HG03469 (cell line): ENCODE measurements around the gene SH3GLB2.
"Not testable (repeated sequence)": the region's sequence is repeated elsewhere in the genome, so short reads cannot be mapped to it uniquely, and the experiment has no call there.

Experiments
- ATAC-seq: cut with Tn5 transposase; IDR thresholded peaks from one replicate; pipeline ENCODE4 v1.9.1; 2021; ENCODE audit warnings: mild to moderate bottlenecking, moderate library complexity, moderate number of reproducible peaks; ENCODE audit not compliant: unreplicated experiment

The SH3GLB2 gene

GRCh38 chr9:129004173-129004572 lies 24.0 kb downstream of the SH3GLB2 start:
- not testable (repeated sequence) for ATAC-seq

GRCh38 chr9:129002992-129003391 lies 25.1 kb downstream of the SH3GLB2 start:
- ATAC-seq = no peak

- ATAC-seq = no peak
These were observed 26.4 kb downstream of the SH3GLB2 start for GRCh38 chr9:129001504-129002325.

- ATAC-seq = no peak
These were observed 28.4 kb downstream of the SH3GLB2 start for GRCh38 chr9:128999581-129000206.

- ATAC-seq = no peak
These were observed 29.7 kb downstream of the SH3GLB2 start for GRCh38 chr9:128998462-128998861.

DNA sequence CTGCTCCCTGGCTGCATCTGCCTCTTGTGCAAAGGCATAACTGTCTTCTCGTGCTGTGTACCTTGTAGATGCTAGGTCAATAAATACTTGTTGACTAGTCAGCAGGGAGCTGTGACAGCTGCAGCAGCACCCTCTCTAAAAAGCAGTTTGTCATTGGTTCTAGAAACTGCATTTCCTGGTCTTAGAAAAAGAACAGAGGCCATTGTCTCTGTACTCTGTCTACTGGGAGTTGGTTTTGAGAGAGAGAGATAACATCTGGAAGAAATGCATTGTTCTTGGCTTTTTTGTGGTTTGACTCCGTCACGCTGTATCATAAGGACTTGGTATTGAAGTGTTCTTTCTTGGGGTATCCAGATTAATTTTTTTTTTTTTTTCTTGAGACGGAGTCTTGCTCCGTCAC lies 32.3 kb downstream of the SH3GLB2 start:
- ATAC-seq = no peak

GRCh38 chr9:128992995-128993394 lies 35.1 kb downstream of the SH3GLB2 start:
- ATAC-seq = no peak

GRCh38 chr9:128987805-128988204 lies 40.3 kb downstream of the SH3GLB2 start:
- no peak for ATAC-seq

DNA sequence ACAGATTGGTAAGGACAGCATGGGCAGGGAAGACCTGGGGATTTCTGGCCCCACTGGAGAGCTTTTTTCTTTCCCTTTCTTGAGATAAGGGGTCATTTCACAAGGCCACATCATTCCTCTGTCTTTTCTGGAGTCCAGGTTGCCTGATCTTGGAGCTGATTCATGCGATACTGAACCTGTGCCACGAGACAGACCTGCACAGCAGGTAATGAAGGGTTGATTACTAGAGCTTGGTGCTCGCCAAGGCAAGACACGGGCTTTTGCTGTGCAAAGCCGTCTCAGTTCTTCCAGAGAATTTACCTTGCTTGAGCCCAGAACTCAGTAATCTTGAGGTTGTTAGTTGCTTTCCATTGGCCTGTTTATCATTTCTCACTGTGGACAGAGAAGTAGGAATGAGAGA lies 41.5 kb downstream of the SH3GLB2 start:
- no peak for ATAC-seq

- ATAC-seq = no peak
These were observed 44.6 kb downstream of the SH3GLB2 start for GRCh38 chr9:128983536-128983935.

GRCh38 chr9:128979111-128979510 lies 49.0 kb downstream of the SH3GLB2 start:
- ATAC-seq = no peak

DNA sequence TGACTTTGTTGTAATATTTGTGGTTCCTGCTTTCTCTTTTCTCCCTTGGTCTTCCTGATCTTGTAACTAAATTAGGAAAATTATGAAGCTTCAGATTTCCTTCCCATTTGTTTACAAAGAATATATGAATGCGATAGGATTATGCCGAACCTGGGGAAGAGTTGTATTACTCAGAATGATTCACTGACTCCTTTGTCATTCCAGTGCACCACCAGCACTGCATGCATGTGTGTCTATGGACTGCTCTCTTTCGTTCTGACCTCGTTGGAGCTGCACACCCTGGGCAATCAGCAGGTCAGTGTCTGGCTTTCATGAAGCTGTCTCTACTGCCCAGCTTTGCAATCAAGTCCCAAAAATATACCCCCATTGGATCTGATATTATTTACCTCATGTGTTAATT lies 55.2 kb downstream of the SH3GLB2 start:
- ATAC-seq = no peak

- ATAC-seq = no peak
These were observed 58.6 kb downstream of the SH3GLB2 start for GRCh38 chr9:128969491-128969890.

DNA sequence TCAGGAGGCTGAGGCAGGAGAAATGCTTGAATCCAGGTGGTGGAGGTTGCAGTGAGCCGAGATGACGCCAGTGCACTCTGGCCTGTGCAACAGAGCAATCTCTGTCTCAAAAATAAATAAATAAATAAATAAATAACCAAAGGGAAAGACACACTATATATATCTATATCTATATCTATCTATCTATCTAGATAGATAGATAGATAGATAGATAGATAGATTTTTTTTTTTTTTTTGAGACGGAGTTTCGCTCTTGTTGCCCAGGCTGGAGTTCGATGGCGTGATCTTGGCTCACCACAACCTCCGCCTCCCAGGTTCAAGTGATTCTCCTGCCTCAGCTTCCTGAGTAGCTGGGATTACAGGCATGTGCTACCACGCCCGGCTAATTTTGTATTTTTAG lies 66.7 kb downstream of the SH3GLB2 start:
- not testable (repeated sequence) for ATAC-seq
